ENCODE measurements around the gene TPSB2.

TPSB2 gene

DNA sequence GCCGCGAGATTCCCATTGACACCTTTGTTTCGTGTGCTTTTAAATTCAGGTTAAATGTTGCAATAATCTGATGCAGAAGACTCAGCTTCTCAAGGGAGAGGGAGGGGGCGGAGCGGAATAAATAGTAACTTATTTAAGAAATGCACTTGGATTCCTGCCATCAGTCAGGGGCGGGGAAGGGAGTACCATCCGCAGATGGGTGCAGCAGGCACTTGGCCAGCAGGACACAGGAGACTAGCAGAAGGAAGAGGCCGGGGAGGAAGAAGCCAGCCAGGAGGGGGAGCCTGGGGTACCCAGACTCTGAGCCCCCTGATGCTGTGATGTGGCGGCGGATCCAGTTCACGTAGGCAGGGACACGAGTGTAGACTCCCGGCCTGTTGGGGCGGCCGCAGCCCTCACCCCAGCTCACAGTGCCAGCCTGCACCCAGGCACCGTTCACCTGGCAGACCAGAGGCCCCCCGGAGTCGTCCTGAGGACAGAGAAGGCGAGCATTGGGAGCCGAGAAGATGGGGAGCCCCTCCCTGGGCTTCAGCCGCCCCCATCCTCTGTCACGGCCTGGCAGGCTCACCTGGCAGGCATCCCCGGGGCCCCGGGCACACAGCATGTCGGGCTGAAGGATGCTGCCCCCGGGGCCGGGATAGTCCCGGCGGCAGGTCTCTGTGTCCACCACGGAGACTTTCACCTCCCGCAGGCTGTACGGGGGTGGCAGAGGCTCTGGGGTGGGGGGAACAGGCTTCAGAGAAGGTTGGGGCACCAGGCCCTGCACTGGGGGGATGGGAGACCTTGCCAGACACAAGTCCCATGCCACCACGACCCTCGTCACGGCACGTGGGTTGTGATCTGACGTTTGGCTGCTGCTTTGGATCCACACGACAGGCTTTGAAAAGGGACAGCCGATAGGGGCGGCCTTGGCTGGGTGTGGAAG is 8.1 kb downstream of the TPSB2 start:
- TF ChIP-seq, protein P1, sequence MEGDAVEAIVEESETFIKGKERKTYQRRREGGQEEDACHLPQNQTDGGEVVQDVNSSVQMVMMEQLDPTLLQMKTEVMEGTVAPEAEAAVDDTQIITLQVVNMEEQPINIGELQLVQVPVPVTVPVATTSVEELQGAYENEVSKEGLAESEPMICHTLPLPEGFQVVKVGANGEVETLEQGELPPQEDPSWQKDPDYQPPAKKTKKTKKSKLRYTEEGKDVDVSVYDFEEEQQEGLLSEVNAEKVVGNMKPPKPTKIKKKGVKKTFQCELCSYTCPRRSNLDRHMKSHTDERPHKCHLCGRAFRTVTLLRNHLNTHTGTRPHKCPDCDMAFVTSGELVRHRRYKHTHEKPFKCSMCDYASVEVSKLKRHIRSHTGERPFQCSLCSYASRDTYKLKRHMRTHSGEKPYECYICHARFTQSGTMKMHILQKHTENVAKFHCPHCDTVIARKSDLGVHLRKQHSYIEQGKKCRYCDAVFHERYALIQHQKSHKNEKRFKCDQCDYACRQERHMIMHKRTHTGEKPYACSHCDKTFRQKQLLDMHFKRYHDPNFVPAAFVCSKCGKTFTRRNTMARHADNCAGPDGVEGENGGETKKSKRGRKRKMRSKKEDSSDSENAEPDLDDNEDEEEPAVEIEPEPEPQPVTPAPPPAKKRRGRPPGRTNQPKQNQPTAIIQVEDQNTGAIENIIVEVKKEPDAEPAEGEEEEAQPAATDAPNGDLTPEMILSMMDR (conservative IDR thresholded peaks at IDR 0.05; ENCODE audit: low read depth, low read length) = no peak
- H3K4me3 ChIP-seq (ENCODE audit: low read length) = no peak overlapping the region
- DNase-seq (ENCODE audit: low read depth) = no peak

DNA sequence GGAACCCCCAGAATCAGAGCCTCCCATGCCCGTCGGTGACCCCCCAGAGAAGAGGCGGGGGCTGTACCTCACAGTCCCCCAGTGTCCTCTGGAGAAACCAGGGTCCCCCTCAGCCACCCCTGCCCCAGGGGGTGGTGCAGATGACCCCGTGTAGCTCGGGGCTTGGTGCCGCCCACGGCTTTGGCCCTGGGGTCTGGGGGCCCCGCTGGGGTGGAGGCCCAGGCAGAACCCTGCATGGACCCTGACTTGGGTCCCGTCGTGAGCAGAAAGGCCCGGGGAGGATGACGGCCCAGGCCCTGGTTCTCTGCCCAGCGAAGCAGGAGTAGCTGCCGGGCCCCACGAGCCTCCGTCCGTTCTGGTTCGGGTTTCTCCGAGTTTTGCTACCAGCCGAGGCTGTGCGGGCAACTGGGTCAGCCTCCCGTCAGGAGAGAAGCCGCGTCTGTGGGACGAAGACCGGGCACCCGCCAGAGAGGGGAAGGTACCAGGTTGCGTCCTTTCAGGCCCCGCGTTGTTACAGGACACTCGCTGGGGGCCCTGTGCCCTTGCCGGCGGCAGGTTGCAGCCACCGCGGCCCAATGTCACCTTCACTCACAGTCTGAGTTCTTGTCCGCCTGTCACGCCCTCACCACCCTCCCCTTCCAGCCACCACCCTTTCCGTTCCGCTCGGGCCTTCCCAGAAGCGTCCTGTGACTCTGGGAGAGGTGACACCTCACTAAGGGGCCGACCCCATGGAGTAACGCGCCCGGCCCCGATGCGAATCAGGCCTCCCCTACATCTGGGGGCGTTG is 8.9 kb downstream of the TPSB2 start:
- H3K4me3 ChIP-seq (ENCODE audit: low read length) = no peak overlapping the region
- no peak for DNase-seq (ENCODE audit: low read depth)
- TF ChIP-seq, protein P1 (conservative IDR thresholded peaks at IDR 0.05; ENCODE audit: low read depth, low read length) = no peak

DNA sequence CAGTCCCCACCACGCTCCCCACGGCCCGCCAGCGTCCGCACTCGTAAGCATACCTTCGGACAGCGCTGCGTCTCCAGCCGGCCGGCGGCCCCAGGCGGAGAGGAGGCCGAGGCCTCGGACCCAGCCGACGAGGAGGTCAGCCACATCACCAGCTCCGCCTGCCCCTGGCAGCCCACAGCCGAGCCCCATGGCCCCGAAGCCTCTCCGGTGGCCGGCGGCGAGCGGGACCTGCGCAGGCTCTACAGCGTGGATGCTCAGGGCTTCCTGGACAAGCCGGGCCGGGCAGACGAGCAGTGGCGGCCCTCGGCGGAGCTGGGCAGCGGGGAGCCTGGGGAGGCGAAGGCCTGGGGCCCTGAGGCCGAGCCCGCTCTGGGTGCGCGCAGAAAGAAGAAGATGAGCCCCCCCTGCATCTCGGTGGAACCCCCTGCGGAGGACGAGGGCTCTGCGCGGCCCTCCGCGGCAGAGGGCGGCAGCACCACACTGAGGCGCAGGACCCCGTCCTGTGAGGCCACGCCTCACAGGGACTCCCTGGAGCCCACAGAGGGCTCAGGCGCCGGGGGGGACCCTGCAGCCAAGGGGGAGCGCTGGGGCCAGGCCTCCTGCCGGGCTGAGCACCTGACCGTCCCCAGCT is 9.8 kb downstream of the TPSB2 start:
- TF ChIP-seq, protein P1 (conservative IDR thresholded peaks at IDR 0.05; ENCODE audit: low read depth, low read length) = no peak
- no peak for DNase-seq (ENCODE audit: low read depth)
- no peak overlapping the region for H3K4me3 ChIP-seq (ENCODE audit: low read length)

DNA sequence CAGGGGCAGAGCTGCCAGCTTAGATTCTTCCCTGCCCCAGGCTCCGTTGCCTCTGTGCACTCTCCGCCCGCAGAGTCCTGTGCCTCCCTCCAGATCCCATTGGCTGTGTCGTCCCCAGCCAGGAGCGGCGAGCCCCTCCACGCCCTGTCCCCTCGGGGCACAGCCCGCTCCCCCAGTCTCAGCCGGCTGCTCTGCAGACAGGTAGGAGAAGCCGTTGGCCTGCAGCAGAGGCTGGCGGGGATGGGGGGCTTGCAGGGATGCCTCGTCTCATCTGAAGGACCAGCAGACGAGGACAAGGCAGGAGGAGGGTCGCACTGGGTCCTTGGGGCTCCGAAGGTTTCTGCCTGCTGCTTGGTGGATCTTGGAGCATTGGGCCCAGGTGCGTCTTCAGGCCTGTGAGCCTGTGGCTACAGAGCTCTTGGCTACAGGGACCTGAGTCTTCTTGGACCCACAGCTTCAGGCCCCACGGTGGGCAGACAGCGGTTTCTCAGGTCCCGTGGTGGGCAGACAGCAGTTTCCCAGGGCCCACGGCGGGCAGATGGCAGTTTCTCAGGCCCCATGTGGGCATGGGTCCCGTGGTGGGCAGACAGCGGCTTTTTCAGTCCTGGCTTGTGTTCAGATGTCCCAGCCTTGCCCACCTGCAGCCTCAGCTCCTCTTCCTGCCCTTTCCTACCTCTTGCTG is 10.9 kb downstream of the TPSB2 start:
- TF ChIP-seq, protein P1 (conservative IDR thresholded peaks at IDR 0.05; ENCODE audit: low read depth, low read length) = no peak
- no peak overlapping the region for H3K4me3 ChIP-seq (ENCODE audit: low read length)
- DNase-seq (ENCODE audit: low read depth) = no peak

DNA sequence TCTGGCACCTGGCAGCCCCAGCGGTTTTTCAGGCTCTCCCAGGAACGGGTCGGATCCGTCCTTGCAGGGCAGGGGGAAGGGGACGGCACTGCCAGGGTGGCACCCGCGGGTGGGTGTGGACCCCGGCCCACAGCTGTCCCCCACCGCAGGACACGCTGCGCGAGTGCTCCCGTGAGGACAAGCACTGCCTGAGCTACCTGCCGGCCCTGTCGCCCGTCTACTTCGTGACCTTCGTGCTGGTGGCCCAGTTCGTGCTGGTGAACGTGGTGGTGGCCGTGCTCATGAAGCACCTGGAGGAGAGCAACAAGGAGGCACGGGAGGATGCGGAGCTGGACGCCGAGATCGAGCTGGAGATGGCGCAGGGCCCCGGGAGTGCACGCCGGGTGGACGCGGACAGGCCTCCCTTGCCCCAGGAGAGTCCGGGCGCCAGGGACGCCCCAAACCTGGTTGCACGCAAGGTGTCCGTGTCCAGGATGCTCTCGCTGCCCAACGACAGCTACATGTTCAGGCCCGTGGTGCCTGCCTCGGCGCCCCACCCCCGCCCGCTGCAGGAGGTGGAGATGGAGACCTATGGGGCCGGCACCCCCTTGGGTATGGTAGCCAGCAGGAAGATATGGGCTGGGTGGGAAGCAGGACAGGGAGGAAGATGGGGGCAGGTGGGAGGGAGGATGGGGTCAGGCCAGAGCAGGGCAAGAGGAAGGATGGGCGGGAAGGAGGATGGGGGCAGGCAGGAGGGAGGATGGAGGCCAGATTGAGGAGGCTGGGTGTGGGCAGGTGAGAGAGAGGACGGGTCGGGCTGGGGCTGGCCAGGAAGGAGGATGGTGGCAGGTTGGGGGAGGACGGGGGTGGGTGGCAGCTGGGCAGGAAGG is 11.7 kb downstream of the TPSB2 start:
- H3K4me3 ChIP-seq (ENCODE audit: low read length) = no peak overlapping the region
- no peak for DNase-seq (ENCODE audit: low read depth)
- TF ChIP-seq, protein P1 (conservative IDR thresholded peaks at IDR 0.05; ENCODE audit: low read depth, low read length) = no peak

DNA sequence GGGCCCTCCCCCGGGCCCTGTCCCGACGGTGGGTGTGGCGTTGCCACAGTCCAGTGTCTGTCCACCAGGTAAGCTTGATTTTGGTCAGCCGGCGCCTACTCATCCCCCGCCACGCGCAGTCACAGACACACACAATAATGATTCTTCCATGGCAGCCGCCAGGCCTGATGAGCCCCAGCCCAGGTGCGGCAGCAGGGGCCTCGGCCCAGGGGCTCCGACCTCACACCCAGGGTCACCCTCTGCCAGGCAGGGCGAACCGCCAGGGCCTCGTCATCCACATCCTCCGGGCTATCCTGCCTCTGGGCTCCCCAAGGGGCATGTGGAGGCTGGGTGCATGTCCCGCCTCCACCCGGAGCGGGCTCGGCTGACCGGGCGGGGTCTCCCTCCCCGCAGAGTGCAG is 12.5 kb downstream of the TPSB2 start:
- DNase-seq (ENCODE audit: low read depth) = no peak
- TF ChIP-seq, protein P1 (conservative IDR thresholded peaks at IDR 0.05; ENCODE audit: low read depth, low read length) = no peak
- no peak overlapping the region for H3K4me3 ChIP-seq (ENCODE audit: low read length)

Data from retinal pigment epithelial cell (primary cell).